Activated T-cell treated with anti-CD3 and anti-CD28 coated beads, Interleukin-2, amount 50 U/mL, for 24 hours (primary cell): ENCODE data around the gene CRADD.
"Not testable (repeated sequence)": the region's sequence is repeated elsewhere in the genome, so short reads cannot be mapped to it uniquely, and the experiment has no call there.

ENCODE experiments used
- DNase-seq: peaks from one replicate; pipeline ENCODE4 v3.0.0-alpha.2; 2020
- H3K27ac Mint-ChIP-seq: 2 replicates; pipeline ENCODE4 v1.8.0; 2020; ENCODE audit warnings: mild to moderate bottlenecking, mixed read lengths
- H3K27me3 Mint-ChIP-seq: 2 replicates; pipeline ENCODE4 v1.8.0; 2020; ENCODE audit warnings: mixed read lengths
- H3K36me3 Mint-ChIP-seq: 2 replicates; pipeline ENCODE4 v1.8.0; 2020; ENCODE audit warnings: low read depth, mixed read lengths
- H3K4me1 Mint-ChIP-seq: 2 replicates; pipeline ENCODE4 v1.8.0; 2020; ENCODE audit warnings: low read depth, mixed read lengths
- H3K4me3 Mint-ChIP-seq: 2 replicates; pipeline ENCODE4 v1.8.0; 2020; ENCODE audit warnings: mild to moderate bottlenecking, moderate library complexity, mixed read lengths
- H3K9me3 Mint-ChIP-seq: 2 replicates; pipeline ENCODE4 v1.8.0; 2020; ENCODE audit warnings: mixed read lengths

The CRADD gene

DNA sequence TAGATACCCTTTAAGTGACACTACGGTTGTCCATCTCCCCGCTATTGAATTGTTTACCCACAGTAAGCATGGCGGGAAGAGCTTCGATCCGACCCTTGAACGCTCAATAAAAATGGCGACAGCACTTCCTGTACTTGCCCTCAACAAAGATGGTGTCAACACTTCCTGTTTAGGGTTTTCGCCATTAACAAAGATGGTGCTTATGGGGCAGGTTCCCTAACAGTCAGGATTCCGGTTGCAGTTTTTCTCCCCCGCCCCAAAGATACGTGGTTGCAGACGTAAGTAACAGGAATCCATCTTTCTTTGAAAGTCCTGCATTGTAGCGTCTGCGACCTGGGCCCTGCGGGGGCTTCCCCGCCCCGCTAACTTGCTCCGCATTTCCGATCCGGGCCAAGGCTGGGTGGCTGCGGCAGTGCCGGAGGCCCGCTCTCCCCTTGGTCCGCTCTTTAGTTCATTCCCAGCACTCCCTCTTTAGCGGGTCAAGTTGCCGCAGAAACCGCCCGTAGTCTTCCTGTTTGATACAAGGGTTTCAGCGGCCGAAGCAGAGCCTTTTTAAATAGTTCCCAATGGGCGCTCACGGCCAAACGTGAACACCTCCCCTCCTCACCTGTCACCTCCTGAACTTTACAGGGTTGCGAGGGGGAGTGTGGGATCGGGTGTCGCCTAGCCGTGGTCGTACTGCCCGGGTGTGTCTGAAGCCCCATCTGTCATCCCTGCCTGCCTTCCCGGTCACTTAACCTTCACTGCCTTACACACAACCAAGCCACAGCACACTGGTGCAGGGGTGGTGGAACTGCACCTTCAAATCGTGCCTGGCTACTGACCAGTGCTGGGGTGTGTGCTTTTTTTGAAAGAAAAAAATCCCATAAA is at the start of gene CRADD:
TSS of gene CRADD (plus strand) at position 181 of the 870 bp plus-strand sequence.
- Mint-ChIP-seq H3K27ac (peak within 1 kb of the TSS; percentile 99), H3K36me3 (peaks cover 31% of the 10 kb centered on the region), H3K4me1 (peaks cover 40% of the 10 kb centered on the region), H3K27me3 (peaks cover 14% of the 10 kb centered on the region), H3K9me3 (peaks cover 10% of the 10 kb centered on the region), H3K4me3 (peak within 1 kb of the TSS; percentile 95)
- peak; percentile 87 for DNase-seq

DNA sequence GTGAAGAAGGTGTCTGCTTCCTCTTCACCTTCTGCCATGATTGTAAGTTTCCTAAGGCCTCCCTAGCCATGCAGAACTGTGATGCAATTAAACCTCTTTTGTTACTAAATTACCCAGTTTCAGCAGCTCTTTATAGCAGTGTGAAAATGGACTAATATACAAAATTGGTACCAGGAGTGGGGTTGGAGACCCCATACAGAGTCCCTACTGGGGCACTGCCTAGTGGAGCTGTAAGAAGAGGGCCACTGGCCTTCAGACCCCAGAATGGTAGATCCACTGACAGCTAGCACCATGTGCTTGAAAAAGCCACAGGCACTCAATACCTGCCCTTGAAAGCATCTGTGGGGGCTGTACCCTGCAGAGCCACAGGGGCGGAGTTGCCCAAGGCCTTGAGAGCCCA is 44.8 kb upstream of the CRADD start:
- Mint-ChIP-seq H3K27me3 (peaks cover 13% of the 10 kb centered on the region), H3K9me3 (no peaks in the 10 kb centered on the region), H3K27ac (no peak overlapping the region), H3K4me3 (no peak overlapping the region), H3K4me1 (no peaks in the 10 kb centered on the region), H3K36me3 (no peaks in the 10 kb centered on the region)
- DNase-seq, result no peak

DNA sequence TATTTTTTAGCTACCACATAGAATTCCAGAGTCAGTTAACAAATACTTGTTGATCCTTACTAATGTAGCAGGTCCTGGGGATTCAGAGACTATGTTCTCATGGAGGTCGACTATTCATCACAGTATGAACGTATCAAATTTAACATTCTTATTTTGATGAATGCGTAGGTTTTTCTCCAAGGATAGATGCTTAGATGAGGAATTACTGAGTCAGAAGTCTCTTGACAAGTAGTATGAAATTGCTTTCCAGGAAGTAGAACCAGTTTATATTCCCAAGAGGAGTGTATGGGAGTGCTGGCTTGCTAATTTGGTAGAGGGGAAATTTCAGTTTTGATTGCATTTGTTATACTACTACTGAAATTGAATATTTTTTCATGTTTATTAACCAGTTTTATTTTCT is 42.8 kb upstream of the CRADD start:
- no peaks in the 10 kb centered on the region for H3K4me1 Mint-ChIP-seq
- H3K27ac Mint-ChIP-seq, result no peak overlapping the region
- no peaks in the 10 kb centered on the region for H3K9me3 Mint-ChIP-seq
- H3K4me3 Mint-ChIP-seq, result no peak overlapping the region
- no peak for DNase-seq
- no peaks in the 10 kb centered on the region for H3K36me3 Mint-ChIP-seq
- H3K27me3 Mint-ChIP-seq, result peaks cover 23% of the 10 kb centered on the region

DNA sequence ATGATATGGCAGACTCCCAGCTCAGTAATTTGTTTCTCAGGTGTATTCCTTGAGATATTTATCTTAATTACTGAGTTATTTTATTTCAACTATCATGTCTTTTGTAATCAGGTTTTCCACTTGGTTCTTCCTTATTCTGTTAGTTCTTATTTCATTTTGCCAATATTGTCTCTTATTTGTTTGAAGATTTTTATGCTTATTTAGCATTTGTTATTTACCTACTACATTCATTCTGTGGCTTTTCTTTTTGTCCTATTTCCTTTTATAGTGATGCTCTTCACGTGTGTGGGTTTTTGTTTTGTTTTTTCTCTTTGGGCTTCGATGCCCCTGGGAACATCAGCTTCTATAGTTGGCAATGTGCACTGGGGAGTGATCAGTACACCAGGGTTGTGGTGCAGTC is 40.5 kb upstream of the CRADD start:
- no peak for DNase-seq
- H3K27ac Mint-ChIP-seq, result no peak overlapping the region
- no peaks in the 10 kb centered on the region for H3K36me3 Mint-ChIP-seq
- H3K4me1 Mint-ChIP-seq, result no peaks in the 10 kb centered on the region
- no peak overlapping the region for H3K4me3 Mint-ChIP-seq
- H3K27me3 Mint-ChIP-seq, result peaks cover 27% of the 10 kb centered on the region
- H3K9me3 Mint-ChIP-seq, result no peaks in the 10 kb centered on the region

DNA sequence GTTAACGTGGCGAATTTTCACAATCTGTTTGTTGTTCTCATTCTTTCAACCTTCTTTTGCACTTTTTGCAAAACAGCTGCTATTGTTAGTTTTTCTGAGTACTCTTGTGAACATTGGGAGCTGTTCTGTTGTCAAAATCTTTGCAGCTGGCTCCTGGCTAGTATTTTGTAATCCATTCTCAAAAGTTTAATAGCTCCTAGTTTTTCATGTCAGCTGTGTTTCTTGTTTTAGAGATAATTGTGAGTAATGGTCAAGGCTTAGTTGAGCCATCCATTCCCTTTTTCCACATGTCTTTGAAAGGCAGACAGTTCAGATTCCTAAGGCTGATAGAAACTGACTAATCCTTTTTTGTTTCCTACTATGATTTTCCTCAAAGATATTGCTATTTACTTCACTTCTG is 39.1 kb upstream of the CRADD start:
- no peak for DNase-seq

DNA sequence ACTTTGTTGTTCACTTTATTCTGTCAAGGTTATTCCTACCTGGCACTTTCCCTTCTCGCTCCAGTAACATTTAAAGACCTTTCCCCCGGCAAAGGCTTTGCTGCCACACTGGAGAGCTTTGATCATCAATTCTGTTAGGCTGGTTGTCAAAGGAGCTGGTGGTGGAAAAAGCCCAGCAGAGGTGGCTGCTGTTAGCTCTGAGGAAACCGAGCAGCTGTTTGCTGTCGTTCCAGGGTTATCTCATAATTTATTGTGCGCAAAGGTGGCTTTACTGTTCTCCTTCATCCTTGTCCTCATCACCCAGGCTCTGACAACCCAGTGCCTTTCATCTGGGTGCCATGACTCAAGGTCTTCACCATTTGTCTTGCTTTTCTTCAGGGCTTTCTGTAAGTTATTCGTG is 38.2 kb upstream of the CRADD start:
- Mint-ChIP-seq H3K9me3 (no peaks in the 10 kb centered on the region), H3K4me1 (no peaks in the 10 kb centered on the region), H3K4me3 (no peak overlapping the region), H3K27me3 (peaks cover 32% of the 10 kb centered on the region), H3K36me3 (no peaks in the 10 kb centered on the region), H3K27ac (no peak overlapping the region)
- DNase-seq, result no peak

More for the DNA sequence above, 39.1 kb upstream of the CRADD start:
- H3K36me3 Mint-ChIP-seq, result no peaks in the 10 kb centered on the region
- no peak overlapping the region for H3K27ac Mint-ChIP-seq
- H3K27me3 Mint-ChIP-seq, result peaks cover 32% of the 10 kb centered on the region
- no peaks in the 10 kb centered on the region for H3K4me1 Mint-ChIP-seq
- H3K4me3 Mint-ChIP-seq, result no peak overlapping the region
- H3K9me3 Mint-ChIP-seq, result no peaks in the 10 kb centered on the region

DNA sequence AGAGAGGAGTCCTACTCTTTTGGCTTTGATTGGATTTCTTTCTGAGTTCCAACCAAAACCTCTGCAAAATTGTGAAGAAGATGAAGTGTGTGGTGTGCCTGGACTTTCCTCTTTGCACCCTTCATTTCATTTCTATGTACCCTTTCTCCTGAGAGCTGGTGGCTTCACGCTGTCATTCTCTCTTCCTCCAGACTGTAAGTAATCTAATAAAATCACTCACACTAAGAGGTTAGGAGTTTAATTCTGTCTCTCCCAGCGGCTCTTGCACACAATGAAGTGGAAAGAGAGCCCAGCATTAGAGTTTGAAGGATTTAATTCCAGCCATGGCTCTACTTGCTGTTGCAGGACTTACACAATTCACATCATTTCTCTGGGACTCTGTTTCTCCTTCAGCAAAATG is 37.8 kb upstream of the CRADD start:
- H3K27ac Mint-ChIP-seq, result no peak overlapping the region
- no peaks in the 10 kb centered on the region for H3K36me3 Mint-ChIP-seq
- H3K4me3 Mint-ChIP-seq, result no peak overlapping the region
- DNase-seq, result no peak
- no peaks in the 10 kb centered on the region for H3K4me1 Mint-ChIP-seq
- H3K9me3 Mint-ChIP-seq, result no peaks in the 10 kb centered on the region
- H3K27me3 Mint-ChIP-seq, result peaks cover 31% of the 10 kb centered on the region

DNA sequence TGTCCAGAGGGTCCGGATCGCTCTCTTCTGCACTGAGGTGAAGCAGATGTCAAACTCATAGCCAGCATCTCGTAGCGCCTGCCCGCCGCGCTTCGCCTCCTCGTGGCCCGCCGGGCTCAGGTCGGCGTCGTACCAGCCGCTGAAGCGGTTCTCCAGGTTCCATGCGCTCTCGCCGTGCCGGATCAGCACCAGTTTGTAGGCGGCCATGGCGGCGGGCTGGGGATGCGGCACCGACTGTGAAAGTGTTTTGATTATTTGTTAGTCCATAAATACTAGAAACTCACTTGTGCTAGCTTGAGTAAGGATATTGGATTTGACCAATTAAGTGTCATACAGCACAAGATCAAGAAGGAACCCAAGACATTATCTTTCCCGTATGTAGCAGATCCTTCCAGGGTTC is 35.8 kb upstream of the CRADD start:
- H3K9me3 Mint-ChIP-seq, DNase-seq, H3K4me3 Mint-ChIP-seq, H3K27ac Mint-ChIP-seq, H3K36me3 Mint-ChIP-seq, H3K4me1 Mint-ChIP-seq: not testable (repeated sequence)
- peaks cover 30% of the 10 kb centered on the region for H3K27me3 Mint-ChIP-seq

DNA sequence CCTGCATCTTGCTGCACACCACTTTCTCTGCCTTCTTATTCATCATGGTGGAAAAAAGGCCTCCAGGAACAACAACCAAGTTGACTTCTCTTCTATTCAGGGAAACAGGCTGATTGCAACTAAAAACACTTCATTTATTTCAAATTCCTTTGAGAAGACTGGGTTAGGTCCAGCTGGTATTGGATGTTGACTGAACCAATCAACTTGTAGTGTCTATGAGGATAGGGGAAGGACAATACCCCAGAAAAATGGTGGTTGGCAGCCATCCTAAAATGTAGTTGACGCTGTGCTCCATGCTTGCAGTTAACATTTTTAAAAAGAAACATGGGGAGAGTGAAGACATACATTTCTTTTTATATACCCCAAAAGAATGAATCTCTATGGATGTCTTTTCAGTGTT is 34.4 kb upstream of the CRADD start:
- H3K27me3 Mint-ChIP-seq, result peaks cover 25% of the 10 kb centered on the region
- H3K4me3 Mint-ChIP-seq, result no peak overlapping the region
- H3K9me3 Mint-ChIP-seq, result no peaks in the 10 kb centered on the region
- H3K36me3 Mint-ChIP-seq, result no peaks in the 10 kb centered on the region
- no peaks in the 10 kb centered on the region for H3K4me1 Mint-ChIP-seq
- H3K27ac Mint-ChIP-seq, result no peak overlapping the region
- DNase-seq, result no peak

DNA sequence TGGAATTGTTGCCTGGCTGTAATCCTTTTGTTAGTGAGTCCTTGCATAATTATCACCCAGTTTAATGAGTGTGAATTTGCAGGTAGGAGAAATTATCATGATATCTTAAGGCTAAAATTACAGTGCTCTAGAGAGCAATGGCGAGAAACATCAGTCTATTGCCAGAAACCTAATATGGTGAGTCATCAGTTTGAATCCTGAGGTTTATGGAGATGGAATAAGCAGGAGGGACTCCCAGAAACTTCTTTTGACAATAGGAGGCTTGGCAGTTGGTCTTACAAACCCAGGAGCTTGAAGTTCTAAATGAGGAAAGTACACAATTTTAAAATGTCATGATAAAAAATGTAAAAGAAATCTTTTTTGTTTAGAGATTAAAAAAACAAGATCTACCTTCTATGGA is 31.5 kb upstream of the CRADD start:
- no peaks in the 10 kb centered on the region for H3K36me3 Mint-ChIP-seq
- no peaks in the 10 kb centered on the region for H3K9me3 Mint-ChIP-seq

DNA sequence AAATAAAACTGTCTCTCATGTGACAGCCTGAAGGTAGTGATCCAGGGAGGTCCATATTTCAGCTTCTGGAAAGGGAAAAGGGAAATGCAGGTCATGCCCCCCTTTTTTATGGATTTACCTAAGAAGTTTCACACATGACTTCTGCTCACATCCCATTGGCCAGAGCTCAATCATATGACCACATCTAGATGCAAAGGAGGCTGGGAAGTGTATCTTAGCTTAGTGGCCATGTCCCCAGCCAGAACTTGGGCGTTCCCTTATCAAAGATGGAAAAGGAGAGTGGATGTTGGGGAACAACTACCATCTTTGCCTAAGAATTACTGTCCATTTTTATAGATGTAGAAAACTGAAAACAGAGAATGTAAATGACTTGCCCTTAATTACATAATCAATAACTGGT is 26.5 kb upstream of the CRADD start:
- H3K4me1 Mint-ChIP-seq, result no peaks in the 10 kb centered on the region
- no peak overlapping the region for H3K4me3 Mint-ChIP-seq
- H3K27me3 Mint-ChIP-seq, result no peaks in the 10 kb centered on the region
- H3K36me3 Mint-ChIP-seq, result no peaks in the 10 kb centered on the region
- H3K27ac Mint-ChIP-seq, result no peak overlapping the region
- no peak for DNase-seq
- no peaks in the 10 kb centered on the region for H3K9me3 Mint-ChIP-seq

More for the DNA sequence above, 31.5 kb upstream of the CRADD start:
- Mint-ChIP-seq H3K27me3 (peaks cover 11% of the 10 kb centered on the region), H3K4me3 (no peak overlapping the region), H3K4me1 (no peaks in the 10 kb centered on the region), H3K27ac (no peak overlapping the region)
- DNase-seq, result no peak

DNA sequence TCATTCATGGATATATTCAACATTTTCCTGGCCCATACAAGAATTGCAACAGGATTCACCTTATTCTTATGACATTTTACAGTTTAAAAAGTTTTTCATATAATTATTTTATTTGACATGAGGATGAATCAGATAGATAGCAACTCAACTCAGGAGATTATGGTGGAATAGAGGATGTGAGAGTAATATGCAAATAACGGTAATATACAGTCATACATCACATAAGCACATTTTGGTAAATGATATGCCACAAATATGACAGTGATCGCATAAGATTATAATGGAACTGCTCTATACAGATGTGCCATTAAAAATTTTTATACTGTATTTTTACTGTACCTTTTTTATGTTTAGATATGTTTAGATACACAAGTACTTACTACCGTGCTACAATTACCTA is 24.1 kb upstream of the CRADD start:
- no peak for DNase-seq
- Mint-ChIP-seq H3K27me3 (no peaks in the 10 kb centered on the region), H3K36me3 (no peaks in the 10 kb centered on the region), H3K9me3 (no peaks in the 10 kb centered on the region), H3K27ac (no peak overlapping the region), H3K4me3 (no peak overlapping the region), H3K4me1 (no peaks in the 10 kb centered on the region)

DNA sequence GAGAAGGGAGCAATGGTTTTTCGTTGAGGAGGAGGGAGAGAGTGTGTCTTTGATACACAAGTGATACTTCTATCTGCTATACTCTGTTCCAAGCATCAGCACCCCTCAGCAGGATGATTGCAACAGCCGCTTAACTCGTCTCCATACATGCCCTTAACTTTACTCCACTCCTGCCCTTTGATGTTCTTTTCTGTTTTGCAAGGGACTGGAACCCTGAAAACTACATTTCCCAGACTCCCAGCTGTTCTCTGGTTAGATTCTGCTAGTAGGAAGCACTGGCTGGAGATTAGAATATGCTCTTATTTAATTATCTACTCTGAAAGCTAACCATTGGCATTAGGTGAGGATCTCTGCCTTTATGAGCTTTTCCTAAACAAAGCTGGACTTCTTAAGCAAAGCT is 23.5 kb upstream of the CRADD start:
- Mint-ChIP-seq H3K27me3 (no peaks in the 10 kb centered on the region), H3K9me3 (no peaks in the 10 kb centered on the region), H3K27ac (no peak overlapping the region), H3K36me3 (no peaks in the 10 kb centered on the region), H3K4me1 (no peaks in the 10 kb centered on the region), H3K4me3 (no peak overlapping the region)
- no peak for DNase-seq

DNA sequence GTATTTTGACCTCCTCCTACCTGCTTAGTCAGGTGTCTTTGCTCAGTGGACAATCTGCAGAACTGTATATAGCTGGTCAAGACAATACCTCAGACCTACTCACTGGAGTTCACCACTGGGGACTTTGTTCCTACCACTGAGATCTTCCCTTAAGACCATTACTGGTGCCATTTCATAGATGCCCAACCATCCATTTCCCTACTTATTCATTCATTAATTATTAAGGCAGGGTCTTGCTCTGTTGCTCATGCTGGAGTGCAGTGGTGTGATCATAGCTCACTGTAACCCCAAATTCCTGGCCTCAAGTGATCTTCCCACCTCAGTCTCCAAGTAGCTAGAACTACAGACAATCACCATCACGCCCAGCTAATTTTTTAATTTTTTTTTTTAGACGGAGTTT is 22.8 kb upstream of the CRADD start:
- no peaks in the 10 kb centered on the region for H3K36me3 Mint-ChIP-seq
- no peak overlapping the region for H3K4me3 Mint-ChIP-seq
- no peak overlapping the region for H3K27ac Mint-ChIP-seq
- no peak for DNase-seq
- H3K4me1 Mint-ChIP-seq, result no peaks in the 10 kb centered on the region
- H3K9me3 Mint-ChIP-seq, result no peaks in the 10 kb centered on the region
- H3K27me3 Mint-ChIP-seq, result no peaks in the 10 kb centered on the region

DNA sequence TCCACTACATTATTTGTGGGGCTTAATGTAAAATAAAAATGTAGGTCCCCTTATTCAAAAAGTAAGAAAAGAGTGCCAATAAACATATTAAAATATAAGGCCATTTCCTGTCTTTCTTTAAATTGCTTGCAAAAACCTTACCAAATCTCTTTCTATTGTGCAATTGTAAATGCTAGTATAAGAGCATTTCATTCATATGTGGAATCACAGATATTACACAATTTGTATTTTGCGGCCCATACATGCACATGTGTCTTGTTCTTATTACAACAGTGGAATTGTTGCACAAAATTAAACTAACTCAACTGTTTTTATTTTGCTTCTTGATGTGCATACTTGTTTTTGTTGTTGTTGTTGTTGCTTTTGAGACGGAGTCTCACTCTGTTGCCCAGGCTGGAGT is 20.1 kb upstream of the CRADD start:
- Mint-ChIP-seq H3K9me3 (no peaks in the 10 kb centered on the region), H3K4me1 (no peaks in the 10 kb centered on the region), H3K27ac (no peak overlapping the region), H3K27me3 (no peaks in the 10 kb centered on the region), H3K4me3 (no peak overlapping the region), H3K36me3 (no peaks in the 10 kb centered on the region)
- no peak for DNase-seq

DNA sequence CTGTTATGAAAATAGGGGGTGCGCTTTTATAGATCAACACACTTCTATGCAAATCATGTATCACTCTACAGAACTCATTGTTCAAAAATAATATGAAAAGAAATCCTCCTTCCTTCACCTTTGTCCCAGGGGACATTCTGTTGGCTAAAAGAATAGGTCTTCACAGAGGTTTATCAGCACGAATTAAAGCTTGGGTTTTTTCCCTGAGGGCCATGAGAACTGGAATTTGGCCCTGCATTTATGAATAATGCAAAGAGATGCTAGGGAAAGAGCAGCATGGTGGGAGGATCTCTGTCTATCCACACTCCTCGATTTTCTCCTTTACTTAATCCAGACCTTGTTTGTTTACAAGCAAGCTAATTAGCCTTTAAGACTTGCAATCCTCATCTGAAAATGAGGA is 16.2 kb upstream of the CRADD start:
- Mint-ChIP-seq H3K27ac (no peak overlapping the region), H3K4me1 (no peaks in the 10 kb centered on the region), H3K4me3 (no peak overlapping the region), H3K9me3 (no peaks in the 10 kb centered on the region), H3K36me3 (no peaks in the 10 kb centered on the region), H3K27me3 (no peaks in the 10 kb centered on the region)
- DNase-seq, result no peak
